Astrocyte (in vitro differentiated cells and primary cell): ENCODE results near the gene ZNF546. TPM values are rescaled to one million over a fixed set of nuclear protein-coding genes. Genes with fewer than 3 reads are reported as not detected.

Source experiments
- DNase-seq: peaks from one replicate; pipeline ENCODE4 v3.0.0-alpha.2; 2010; ENCODE audit warnings: low read depth
- FAIRE-seq: peaks from 2 replicates; lab custom pipeline; 2011; peaks lifted over from hg19 to GRCh38; lab: Jason Lieb, UNC
- H2AFZ ChIP-seq: 2 replicates; pipeline ENCODE4 v1.6.0; 2012; ENCODE audit warnings: low read depth, low read length, inconsistent platforms
- H3K27ac ChIP-seq: 2 replicates; pipeline ENCODE4 v1.5.1; 2011; ENCODE audit warnings: low read depth, low read length, inconsistent platforms
- H3K27me3 ChIP-seq: 2 replicates; pipeline ENCODE4 v1.6.0; 2011; ENCODE audit warnings: low read length, inconsistent platforms; ENCODE audit not compliant: insufficient read depth
- H3K36me3 ChIP-seq: 2 replicates; pipeline ENCODE4 v1.5.1; 2011; ENCODE audit warnings: low read length, inconsistent platforms; ENCODE audit not compliant: insufficient read depth
- H3K4me1 ChIP-seq: 2 replicates; pipeline ENCODE4 v1.5.1; 2011; ENCODE audit warnings: low read length, inconsistent platforms; ENCODE audit not compliant: insufficient read depth
- H3K4me2 ChIP-seq: 2 replicates; pipeline ENCODE4 v1.6.0; 2012; ENCODE audit warnings: low read length, inconsistent platforms
- H3K4me3 ChIP-seq: 2 replicates; pipeline ENCODE4 v1.5.1; 2011; ENCODE audit warnings: low read depth, mild to moderate bottlenecking, low read length, inconsistent platforms; ENCODE audit not compliant: insufficient read depth
- H3K79me2 ChIP-seq: 2 replicates; pipeline ENCODE4 v1.6.0; 2012; ENCODE audit warnings: mild to moderate bottlenecking, low read length, inconsistent platforms; ENCODE audit not compliant: insufficient read depth
- H3K9ac ChIP-seq: 2 replicates; pipeline ENCODE4 v1.6.0; 2012; ENCODE audit warnings: mild to moderate bottlenecking, low read length, inconsistent platforms
- H3K9me3 ChIP-seq: 2 replicates; pipeline ENCODE4 v1.5.1; 2012; ENCODE audit warnings: low read depth, mild to moderate bottlenecking, low read length, inconsistent platforms; ENCODE audit not compliant: insufficient read depth
- H4K20me1 ChIP-seq: 2 replicates; pipeline ENCODE4 v1.6.0; 2012; ENCODE audit warnings: low read length, inconsistent platforms; ENCODE audit not compliant: insufficient read depth
- H3K27ac Mint-ChIP-seq: one replicate; pipeline ENCODE4 v1.8.0; 2021; ENCODE audit warnings: mild to moderate bottlenecking, mixed read lengths; ENCODE audit not compliant: unreplicated experiment
- H3K27me3 Mint-ChIP-seq: one replicate; pipeline ENCODE4 v1.8.0; 2021; ENCODE audit warnings: low read depth, mixed read lengths; ENCODE audit not compliant: unreplicated experiment
- H3K36me3 Mint-ChIP-seq: one replicate; pipeline ENCODE4 v1.8.0; 2021; ENCODE audit warnings: low read depth, mixed read lengths; ENCODE audit not compliant: unreplicated experiment
- H3K4me1 Mint-ChIP-seq: one replicate; pipeline ENCODE4 v1.8.0; 2021; ENCODE audit warnings: low read depth, mixed read lengths; ENCODE audit not compliant: unreplicated experiment
- H3K4me3 Mint-ChIP-seq: one replicate; pipeline ENCODE4 v1.8.0; 2021; ENCODE audit warnings: mild to moderate bottlenecking, moderate library complexity, mixed read lengths; ENCODE audit not compliant: unreplicated experiment
- H3K9me3 Mint-ChIP-seq: one replicate; pipeline ENCODE4 v1.8.0; 2021; ENCODE audit warnings: mild to moderate bottlenecking, mixed read lengths; ENCODE audit not compliant: unreplicated experiment
- EZH2 ChIP-seq: IDR thresholded peaks from 2 replicates; pipeline ENCODE4 v1.6.1; 2012; ENCODE audit warnings: mild to moderate bottlenecking, low read length, inconsistent platforms; ENCODE audit not compliant: insufficient read depth
- total RNA-seq: library from RNA; stranded (reverse); gene quantifications from 2 replicates; pipeline ENCODE4 v1.2.1, GENCODE V29; 2021
- TF ChIP-seq, protein P1 (sequence below): IDR thresholded peaks from 2 replicates; pipeline ENCODE4 v1.5.1; 2011; ENCODE audit warnings: low read depth, mild to moderate bottlenecking, inconsistent platforms, low read length, moderate library complexity; ENCODE audit not compliant: insufficient read depth

The ZNF546 gene
- total RNA-seq, 1 donor from 2014 or later: 3.0 TPM

DNA sequence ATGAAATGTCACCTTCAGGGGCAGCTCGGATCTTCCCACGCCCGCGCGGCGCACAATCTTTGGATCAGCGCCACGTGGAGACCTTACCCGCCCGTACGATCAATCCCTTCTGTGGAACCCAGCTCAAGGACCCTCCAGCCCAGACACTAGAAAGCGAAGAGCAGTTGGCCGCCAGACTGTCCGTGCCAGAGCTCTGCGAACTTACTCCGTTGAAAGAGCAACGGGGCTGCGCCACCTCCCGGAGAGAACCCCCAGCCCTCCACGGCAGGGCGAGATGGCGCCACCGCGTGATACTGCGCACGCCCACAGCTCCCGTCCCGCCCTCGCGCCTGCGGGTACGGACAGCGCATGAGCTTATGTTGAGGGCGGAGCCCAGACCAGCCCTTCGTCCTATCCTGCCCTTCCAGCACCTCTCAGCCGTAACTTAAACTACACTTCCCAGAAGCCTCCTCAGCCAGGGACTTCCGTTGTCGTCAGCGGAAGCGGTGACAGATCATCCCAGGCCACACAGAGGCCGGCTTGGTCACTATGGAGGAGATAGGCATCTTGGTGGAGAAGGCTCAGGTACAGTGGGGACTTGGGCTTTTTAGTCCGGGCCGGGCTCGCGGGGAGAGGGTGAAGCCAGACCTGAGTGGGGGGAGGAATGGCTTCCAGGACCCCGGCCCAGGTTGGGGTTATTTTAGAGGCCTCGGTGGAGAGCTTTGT lies 26.0 kb upstream of the ZNF546 start, which contains the start of gene PSMC4:
Gene PSMC4 (plus strand): TSS at position 491 of the 705 bp plus-strand sequence. CDS start 38 bp downstream, at position 529.
- peaks cover 11% of the 10 kb centered on the region for H3K4me1 ChIP-seq
- H2AFZ ChIP-seq: peak within 1 kb of the TSS; percentile 93
- DNase-seq (peak; percentile 98), FAIRE-seq (peak; percentile 99)
- peak within 1 kb of the TSS; percentile 97 for H3K9ac ChIP-seq
- peaks cover 16% of the 10 kb centered on the region for H3K4me1 Mint-ChIP-seq
- H3K4me3 Mint-ChIP-seq: peak within 1 kb of the TSS; percentile 100
- H3K79me2 ChIP-seq: peaks cover 43% of the 10 kb centered on the region
- H3K36me3 ChIP-seq: peaks cover 31% of the 10 kb centered on the region
- no peaks in the 10 kb centered on the region for H3K27me3 ChIP-seq
- peak within 1 kb of the TSS; percentile 89 for H3K27ac ChIP-seq
- peaks cover 19% of the 10 kb centered on the region for H3K36me3 Mint-ChIP-seq
- H3K27me3 Mint-ChIP-seq: no peaks in the 10 kb centered on the region
- TF ChIP-seq EZH2: no peak
- TF ChIP-seq, protein P1, sequence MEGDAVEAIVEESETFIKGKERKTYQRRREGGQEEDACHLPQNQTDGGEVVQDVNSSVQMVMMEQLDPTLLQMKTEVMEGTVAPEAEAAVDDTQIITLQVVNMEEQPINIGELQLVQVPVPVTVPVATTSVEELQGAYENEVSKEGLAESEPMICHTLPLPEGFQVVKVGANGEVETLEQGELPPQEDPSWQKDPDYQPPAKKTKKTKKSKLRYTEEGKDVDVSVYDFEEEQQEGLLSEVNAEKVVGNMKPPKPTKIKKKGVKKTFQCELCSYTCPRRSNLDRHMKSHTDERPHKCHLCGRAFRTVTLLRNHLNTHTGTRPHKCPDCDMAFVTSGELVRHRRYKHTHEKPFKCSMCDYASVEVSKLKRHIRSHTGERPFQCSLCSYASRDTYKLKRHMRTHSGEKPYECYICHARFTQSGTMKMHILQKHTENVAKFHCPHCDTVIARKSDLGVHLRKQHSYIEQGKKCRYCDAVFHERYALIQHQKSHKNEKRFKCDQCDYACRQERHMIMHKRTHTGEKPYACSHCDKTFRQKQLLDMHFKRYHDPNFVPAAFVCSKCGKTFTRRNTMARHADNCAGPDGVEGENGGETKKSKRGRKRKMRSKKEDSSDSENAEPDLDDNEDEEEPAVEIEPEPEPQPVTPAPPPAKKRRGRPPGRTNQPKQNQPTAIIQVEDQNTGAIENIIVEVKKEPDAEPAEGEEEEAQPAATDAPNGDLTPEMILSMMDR: peak; percentile 42
- H3K4me2 ChIP-seq: peak within 1 kb of the TSS; percentile 99
- no peaks in the 10 kb centered on the region for H3K9me3 Mint-ChIP-seq
- peaks cover 20% of the 10 kb centered on the region for H4K20me1 ChIP-seq
- H3K4me3 ChIP-seq: peak within 1 kb of the TSS; percentile 88
- no peaks in the 10 kb centered on the region for H3K9me3 ChIP-seq
- H3K27ac Mint-ChIP-seq: peak within 1 kb of the TSS; percentile 99

- peak overlapping the region; percentile 89 for H3K27ac ChIP-seq
- H2AFZ ChIP-seq: peak overlapping the region; percentile 7
- Mint-ChIP-seq H3K36me3 (peaks cover 21% of the 10 kb centered on the region), H3K4me1 (peaks cover 16% of the 10 kb centered on the region), H3K9me3 (no peaks in the 10 kb centered on the region), H3K27ac (peak overlapping the region; percentile 99), H3K4me3 (peak overlapping the region; percentile 100), H3K27me3 (no peaks in the 10 kb centered on the region)
- peaks cover 43% of the 10 kb centered on the region for H3K79me2 ChIP-seq
- H3K4me1 ChIP-seq: peaks cover 11% of the 10 kb centered on the region
- H3K9ac ChIP-seq: peak overlapping the region; percentile 97
- no peaks in the 10 kb centered on the region for H3K9me3 ChIP-seq
- no peak for DNase-seq
- peaks cover 20% of the 10 kb centered on the region for H4K20me1 ChIP-seq
- H3K27me3 ChIP-seq: no peaks in the 10 kb centered on the region
- TF ChIP-seq EZH2: no peak
- TF ChIP-seq, protein P1: no peak
- H3K4me3 ChIP-seq: peak overlapping the region; percentile 88
- peaks cover 31% of the 10 kb centered on the region for H3K36me3 ChIP-seq
- FAIRE-seq: no peak
- peak overlapping the region; percentile 99 for H3K4me2 ChIP-seq
Observed at GRCh38 chr19:39971380-39972035, 25.4 kb upstream of the ZNF546 start.
